ENCODE results near the gene LARP1.

GRCh38 chr5:154863291-154864080 lies 108.3 kb downstream of the LARP1 start:
- TF ChIP-seq POLR2AphosphoS5 (IDR thresholded peaks at IDR 0.05; ENCODE audit: borderline replicate concordance, low read depth, low read length) (no peak), EZH2 (IDR thresholded peaks at IDR 0.05) (no peak)
